ENCODE measurements around the gene SRRM4.

The SRRM4 gene

DNA sequence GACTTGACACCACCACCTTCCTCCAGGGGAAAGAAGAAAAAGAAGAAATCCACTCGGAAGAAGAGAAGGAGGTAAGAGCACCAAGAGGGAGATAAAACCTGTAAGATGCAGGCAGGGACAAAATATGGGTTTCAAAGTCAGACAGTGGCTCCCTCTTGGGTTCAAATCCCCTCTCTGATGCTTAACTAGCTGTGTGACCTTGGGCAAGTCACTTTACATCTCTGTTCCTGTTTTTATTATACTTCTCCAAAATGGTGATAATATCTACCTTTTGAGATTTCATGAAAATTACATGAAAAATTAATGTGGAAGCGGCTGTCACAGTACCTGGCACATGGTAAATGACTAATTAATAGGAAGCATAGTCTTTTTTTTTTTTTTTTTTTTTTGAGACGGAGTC lies 133.0 kb downstream of the SRRM4 start:
- DNase-seq (ENCODE audit: extremely low read depth in 1 of 2, low read depth in 1 of 2), result no peak

DNA sequence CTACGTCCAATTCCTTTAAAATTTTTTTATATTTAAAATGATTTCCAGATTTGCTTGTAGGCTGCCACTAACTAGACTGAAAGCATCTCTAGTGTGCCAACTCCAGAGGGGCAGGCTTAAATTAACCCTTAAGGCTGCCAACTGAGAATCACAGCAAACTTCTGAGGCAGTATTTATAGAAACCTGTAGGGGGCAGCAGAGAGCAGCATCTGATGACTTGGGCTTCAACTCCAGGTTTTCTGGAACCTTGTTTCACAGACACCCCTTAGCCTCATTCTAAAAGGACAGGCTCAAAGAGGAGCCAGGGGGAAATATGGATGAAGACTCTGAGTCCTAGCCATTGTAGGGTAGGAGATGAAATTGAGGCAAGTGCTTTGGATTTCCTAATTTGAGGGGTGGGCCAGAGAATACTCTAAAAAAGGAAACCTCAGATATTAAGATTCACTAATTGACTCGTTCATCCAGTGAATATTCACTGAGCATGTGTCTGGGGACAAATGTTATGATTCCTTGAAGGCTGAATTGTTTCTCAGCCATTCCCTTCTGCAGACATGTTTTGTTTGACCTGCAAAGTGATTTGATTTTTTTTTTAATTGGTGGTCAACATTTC lies 134.1 kb downstream of the SRRM4 start:
- no peak for DNase-seq (ENCODE audit: extremely low read depth in 1 of 2, low read depth in 1 of 2)

DNA sequence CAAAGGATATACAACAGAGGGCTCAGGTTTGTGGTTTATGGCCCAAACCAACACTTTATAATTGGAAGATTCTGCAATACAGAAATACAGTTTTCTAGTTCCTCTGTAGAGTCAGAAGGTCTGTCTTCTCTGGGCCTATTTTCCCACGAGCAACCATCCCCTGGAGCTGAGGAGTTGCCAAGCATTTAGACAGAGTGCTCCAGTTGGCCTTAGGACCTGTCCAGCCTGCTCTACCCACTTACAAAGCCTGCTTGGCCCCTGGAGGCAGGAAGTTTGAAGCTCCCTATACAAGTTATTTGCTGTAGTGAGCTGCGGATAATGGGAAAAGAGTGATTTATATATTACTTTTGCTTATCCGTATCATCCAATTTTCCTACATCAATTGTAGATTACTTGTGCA lies 136.6 kb downstream of the SRRM4 start:
- no peak for DNase-seq (ENCODE audit: extremely low read depth in 1 of 2, low read depth in 1 of 2)

DNA sequence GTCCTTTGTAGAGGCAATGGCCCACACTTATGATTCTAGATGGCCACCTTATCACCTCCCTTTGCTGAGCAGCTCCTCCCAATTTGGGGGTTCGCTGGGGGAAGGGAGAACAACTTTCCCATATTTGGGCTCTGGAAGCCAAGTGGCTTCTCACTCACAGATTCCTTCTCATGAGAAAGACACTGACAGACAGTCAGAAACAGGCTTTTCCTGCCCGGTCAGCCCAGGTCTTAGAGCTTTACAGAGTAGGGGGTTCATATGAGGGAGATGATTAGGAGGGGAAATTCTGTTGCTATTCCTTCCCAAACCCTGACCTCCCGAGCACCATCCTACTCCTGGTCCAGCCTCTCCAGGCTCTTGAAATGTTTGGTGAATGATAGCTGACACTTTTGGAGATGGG lies 137.3 kb downstream of the SRRM4 start:
- DNase-seq (ENCODE audit: extremely low read depth in 1 of 2, low read depth in 1 of 2), result no peak

- DNase-seq (ENCODE audit: extremely low read depth in 1 of 2, low read depth in 1 of 2), result no peak
Observed at GRCh38 chr12:119122047-119122446, 140.7 kb downstream of the SRRM4 start.

DNA sequence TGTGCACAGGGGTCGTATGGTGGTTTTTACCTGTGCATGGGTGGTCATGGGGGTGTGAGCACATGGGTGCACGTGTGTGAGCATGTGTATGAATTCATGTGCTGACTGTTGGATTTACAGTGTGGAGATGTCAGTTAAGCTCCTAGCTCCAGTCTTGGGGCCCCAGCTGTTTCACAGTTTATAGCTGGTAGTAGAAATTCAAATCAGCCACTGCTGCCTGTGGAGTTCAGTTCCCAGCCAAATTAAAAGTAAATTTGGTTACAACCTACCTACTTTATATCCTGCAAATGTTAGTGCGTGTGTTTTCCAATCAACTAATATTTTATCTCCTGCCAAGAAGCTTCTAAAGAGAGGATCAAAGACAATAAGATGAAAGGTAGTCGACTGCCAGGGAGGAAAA lies 141.4 kb downstream of the SRRM4 start:
- DNase-seq (ENCODE audit: extremely low read depth in 1 of 2, low read depth in 1 of 2), result no peak

DNA sequence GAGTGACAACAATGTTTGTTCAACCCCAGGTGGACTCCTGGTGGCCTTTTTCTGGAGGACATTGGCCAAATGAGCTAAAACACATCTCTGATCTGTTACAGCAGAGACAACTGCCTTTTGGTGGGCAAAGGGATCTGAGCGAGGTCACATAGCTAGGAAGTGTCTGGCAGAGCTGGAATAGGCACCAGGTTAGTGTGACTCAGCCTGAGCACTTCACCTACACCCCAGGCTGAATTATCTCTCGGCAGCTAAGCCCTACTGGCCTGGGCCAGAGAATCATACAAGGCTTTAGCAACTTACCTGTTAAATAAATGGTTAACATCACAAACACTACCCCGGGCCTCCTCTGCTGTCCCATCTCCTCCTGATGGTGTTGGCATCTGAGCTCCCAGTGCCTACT lies 147.2 kb downstream of the SRRM4 start:
- DNase-seq (ENCODE audit: extremely low read depth in 1 of 2, low read depth in 1 of 2), result no peak

DNA sequence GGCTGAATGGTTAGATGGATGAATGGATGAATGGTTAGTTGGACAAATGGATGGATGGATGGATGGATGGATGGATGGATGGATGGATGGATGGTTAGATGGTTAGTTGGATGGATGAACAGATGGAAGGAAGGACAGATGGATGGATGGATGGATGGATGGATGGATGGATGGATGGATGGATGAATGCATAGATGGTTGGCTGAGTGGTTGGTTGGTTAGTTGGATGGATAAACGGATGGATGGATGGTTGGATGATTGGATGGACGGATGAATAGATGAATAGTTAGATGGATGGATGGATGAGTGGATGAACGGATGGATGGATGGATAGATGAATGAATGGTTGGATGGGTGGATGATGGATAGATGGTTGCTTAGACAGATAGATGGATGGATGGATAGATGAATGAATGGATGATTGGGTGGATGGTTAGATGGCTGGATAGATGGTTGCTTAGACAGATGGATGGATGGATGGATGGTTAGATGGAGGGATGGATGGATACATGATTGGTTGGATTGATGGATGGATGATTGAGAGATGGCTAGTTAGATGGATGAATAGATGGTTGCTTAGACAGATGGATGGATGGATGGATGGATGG lies 148.6 kb downstream of the SRRM4 start:
- no peak for DNase-seq (ENCODE audit: extremely low read depth in 1 of 2, low read depth in 1 of 2)

- no peak for DNase-seq (ENCODE audit: extremely low read depth in 1 of 2, low read depth in 1 of 2)
Observed at GRCh38 chr12:119130523-119130922, 149.2 kb downstream of the SRRM4 start.

GRCh38 chr12:119134284-119135072 lies 153.1 kb downstream of the SRRM4 start:
- no peak for DNase-seq (ENCODE audit: extremely low read depth in 1 of 2, low read depth in 1 of 2)

DNA sequence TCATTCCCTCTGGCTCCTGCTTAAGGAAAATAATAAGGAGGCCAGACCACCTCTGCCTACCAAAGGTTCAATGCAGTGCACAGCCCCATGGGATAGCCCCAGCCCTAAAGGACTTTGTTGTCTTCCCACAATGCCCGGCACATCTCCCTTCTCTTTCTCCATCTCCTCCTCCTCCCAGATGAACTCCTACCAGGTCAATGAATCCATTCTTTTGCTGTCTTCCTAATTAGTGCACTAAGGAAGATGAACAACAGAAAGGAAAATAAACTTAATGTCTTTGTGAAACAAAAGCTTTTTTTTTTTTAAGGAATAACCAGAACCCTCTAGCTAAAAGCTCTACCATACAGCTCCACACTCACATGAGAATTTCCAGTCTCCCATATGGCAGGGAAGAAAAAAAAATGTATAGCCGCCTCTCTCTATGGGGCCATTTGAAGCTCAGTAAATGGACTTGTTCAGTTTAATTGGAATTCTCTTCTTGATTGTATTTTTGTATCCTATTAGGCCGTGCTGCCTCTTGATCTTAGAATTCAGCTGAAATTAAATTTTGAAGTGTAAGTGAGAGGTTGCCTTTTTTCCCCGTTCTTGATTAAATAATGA lies 155.6 kb downstream of the SRRM4 start:
- no peak for DNase-seq (ENCODE audit: extremely low read depth in 1 of 2, low read depth in 1 of 2)

GRCh38 chr12:119139448-119139847 lies 158.1 kb downstream of the SRRM4 start:
- DNase-seq (ENCODE audit: extremely low read depth in 1 of 2, low read depth in 1 of 2), result no peak

DNA sequence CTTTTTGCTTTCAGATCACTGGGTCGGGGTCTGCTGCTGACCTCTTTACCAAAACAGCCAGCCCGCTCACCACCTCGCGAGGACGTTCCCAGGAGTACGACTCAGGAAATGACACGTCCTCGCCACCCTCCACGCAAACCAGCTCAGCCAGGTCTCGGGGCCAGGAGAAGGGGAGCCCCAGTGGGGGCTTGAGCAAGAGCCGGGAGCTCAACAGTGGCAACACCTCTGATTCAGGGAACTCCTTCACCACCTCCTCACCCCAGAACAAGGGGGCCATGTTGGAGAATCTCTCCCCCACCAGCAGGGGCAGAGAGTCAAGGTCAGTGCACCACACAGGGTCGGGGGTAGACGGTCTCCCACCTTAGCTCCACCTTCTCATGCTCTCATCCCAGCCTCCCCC lies 164.0 kb downstream of the SRRM4 start:
- DNase-seq (ENCODE audit: extremely low read depth in 1 of 2, low read depth in 1 of 2), result no peak

DNA sequence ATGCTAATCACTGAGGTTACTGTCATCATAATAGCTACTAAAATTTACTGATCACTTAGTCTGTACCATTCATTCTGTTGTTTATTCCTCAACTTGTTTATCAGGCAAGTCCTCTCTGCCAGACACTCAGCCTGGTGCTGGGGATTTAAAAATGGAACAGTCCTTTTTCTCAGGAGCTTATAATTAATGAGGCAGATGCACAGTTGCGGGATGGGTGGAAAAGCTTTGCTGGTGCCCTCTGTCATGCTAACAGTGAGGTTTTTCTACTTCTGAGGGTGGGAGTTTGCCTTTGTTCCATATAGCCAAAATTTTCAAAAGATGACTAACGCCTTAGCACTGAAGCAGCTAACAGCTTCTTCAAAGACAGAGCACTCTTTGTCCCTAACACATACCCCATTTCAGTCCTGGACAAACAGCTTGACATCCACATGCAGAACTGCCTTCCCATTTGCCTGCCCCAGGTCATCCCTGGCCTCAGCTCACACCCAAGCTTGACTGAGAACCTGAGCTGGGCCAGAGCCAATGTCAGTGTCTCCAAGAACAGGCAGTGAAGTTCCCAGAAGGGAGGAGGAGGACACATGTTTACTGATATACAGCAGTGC lies 166.6 kb downstream of the SRRM4 start:
- no peak for DNase-seq (ENCODE audit: extremely low read depth in 1 of 2, low read depth in 1 of 2)

DNA sequence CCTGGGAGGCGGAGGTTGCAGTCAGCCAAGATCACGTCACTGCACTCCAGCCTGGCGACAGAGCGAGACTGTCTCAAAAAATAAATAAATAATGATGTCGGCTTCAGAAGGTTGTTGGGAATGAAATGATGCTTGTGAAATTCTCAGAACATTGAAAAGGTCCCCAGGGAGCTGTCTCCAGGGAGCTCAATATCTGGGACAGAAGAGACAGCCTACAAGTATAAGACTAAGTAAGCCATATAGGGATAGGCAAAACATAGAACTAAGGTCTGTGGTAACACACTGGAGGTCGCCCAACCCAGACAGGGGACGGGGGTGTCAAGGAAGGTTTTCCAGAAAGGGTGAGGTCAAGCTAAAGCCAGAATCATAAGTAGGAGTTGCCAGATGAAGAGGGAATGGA lies 167.9 kb downstream of the SRRM4 start:
- no peak for DNase-seq (ENCODE audit: extremely low read depth in 1 of 2, low read depth in 1 of 2)

DNA sequence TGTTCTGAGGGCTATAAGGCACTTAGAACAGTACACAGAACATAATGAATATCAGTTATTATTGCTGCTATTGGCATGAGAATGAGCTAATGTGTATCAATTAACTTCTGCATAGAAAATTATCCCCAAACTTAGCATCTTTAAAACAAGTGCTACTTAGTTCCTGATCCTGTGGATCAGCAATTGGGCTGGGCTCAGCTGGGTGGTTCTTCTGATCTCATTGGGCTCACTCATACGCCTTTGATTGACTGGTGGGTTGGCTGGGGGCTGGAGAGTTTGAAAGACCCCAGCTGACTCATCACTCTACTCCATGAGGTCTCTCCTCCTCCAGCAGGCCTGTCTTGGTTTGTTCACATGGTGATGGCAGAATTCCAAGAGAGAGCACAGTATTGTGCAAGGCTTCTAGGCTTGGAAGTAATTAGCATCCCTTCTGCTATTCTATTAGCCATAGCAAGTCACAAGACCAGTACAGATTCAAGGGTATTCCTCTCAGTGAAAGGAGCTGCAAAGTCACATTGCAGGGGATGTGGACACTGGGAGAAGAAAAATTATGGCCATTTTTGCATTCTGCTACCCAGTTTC lies 170.2 kb downstream of the SRRM4 start:
- DNase-seq (ENCODE audit: extremely low read depth in 1 of 2, low read depth in 1 of 2), result no peak

DNA sequence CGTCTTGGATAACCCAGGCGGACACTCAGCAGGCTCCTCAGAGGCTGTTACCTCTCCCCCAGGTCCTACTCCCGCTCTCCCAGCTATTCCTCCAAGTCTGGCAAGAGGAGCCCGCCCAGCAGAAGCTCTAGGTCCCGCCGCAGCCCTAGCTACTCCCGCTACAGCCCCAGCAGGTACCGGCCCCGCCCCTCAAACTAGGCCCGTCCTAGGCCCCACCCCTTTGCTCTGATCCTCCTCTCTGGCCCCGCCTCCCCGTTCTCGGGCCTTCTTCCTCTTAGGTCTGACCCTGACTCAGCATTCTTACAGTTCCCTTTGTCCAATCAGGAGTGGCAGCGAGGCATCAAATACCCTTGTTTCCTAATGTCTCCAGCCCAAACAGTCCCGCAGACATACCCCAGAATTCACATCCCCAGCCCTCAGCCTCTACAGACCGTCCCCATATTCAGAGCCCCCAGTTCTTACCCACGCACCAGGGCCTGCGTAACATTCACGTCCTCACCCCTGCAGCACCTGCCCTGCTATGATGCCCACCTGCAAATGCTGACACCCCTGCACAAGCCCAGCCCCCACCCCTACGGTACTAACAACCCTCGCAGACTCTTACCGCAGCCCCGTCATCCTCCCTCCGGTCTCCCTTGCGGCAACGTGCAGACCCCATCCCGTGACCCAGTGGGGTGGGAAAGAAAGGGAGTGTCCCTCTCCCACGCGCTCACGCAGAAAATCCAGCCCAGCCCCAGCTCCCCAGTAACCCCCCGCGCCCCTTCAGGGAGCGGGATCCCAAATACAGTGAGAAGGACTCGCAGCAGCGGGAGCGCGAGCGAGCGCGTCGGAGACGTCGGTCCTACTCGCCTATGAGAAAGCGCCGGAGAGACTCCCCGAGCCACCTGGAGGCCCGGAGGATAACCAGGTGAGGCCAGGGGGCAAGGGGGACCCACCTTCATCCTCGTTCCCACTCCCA lies 172.4 kb downstream of the SRRM4 start:
- DNase-seq (ENCODE audit: extremely low read depth in 1 of 2, low read depth in 1 of 2), result no peak

DNA sequence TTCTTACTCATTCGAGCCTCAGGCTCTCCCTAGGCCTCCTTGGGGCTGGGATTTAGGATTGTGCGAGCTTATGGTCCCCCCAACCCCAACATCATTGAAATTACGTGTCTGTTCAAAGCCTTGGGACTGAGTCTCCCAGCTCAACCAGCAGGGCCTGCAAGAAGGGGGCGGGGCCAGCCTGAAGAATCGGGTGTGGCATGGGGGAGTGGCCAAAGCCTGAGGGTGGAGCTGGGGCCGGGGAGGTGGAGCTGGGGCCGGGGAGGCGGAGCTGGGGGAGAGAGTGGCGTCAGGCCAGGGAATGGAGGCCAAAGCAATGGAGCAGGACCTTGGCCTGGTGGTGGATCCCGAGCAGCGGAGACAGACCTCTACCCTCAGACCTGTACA lies 173.1 kb downstream of the SRRM4 start:
- no peak for DNase-seq (ENCODE audit: extremely low read depth in 1 of 2, low read depth in 1 of 2)

- DNase-seq (ENCODE audit: extremely low read depth in 1 of 2, low read depth in 1 of 2), result no peak
Observed at GRCh38 chr12:119156401-119157044, 175.2 kb downstream of the SRRM4 start.

DNA sequence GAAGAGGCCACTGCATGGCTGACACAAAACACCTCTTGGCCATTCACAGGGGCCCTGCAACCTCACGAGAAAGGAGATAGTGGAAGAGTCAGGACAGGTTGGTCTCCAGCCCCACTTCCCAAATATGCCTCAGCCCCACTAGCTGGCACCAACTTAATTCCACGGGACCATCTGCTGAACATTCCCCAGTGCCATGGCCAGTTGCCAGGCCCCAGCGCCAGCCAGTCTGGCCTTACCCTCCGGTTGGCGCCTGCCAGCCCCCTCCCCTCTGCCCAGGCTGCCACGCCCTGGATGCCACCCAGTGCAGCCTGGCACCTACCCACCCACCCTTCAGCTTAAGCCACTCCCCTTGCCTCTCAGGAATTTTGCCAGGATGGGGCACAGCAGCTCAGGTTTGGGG lies 176.2 kb downstream of the SRRM4 start:
- no peak for DNase-seq (ENCODE audit: extremely low read depth in 1 of 2, low read depth in 1 of 2)

All from stimulated activated CD8-positive, alpha-beta memory T cell treated with anti-CD3 and anti-CD28 coated beads, Interleukin-7, amount 100 ng/mL, for 48 hours (primary cell).